ENCODE data around the gene KRTAP5-11. TPM values are rescaled to one million over a fixed set of nuclear protein-coding genes. Genes with fewer than 3 reads are reported as not detected.
A peak's percentile ranks its signal among the peaks of the same experiment; 100 is the strongest.

KRTAP5-11 gene
- total RNA-seq, 1 donor from 2014 or later = not detected

- Mint-ChIP-seq H3K27me3 (ENCODE audit: insufficient read depth, low read depth) (no peaks in the 10 kb centered on the region), H3K4me3 (no peak overlapping the region), H3K27ac (no peak overlapping the region), H3K4me1 (peaks cover 4% of the 10 kb centered on the region), H3K9me3 (peaks cover 2% of the 10 kb centered on the region), H3K36me3 (no peaks in the 10 kb centered on the region)
- no peak overlapping the region for H2AFZ ChIP-seq (replicated peaks)
- no peaks in the 10 kb centered on the region for H3K4me1 ChIP-seq
- no peak for DNase-seq (ENCODE audit: low spot score)
- no peaks in the 10 kb centered on the region for H4K20me1 ChIP-seq (ENCODE audit: low read depth)
- H3K36me3 ChIP-seq = no peaks in the 10 kb centered on the region
- H3K4me2 ChIP-seq = no peak overlapping the region
- no peaks in the 10 kb centered on the region for H3K9me3 ChIP-seq (ENCODE audit: low read depth)
- TF ChIP-seq, protein P1, sequence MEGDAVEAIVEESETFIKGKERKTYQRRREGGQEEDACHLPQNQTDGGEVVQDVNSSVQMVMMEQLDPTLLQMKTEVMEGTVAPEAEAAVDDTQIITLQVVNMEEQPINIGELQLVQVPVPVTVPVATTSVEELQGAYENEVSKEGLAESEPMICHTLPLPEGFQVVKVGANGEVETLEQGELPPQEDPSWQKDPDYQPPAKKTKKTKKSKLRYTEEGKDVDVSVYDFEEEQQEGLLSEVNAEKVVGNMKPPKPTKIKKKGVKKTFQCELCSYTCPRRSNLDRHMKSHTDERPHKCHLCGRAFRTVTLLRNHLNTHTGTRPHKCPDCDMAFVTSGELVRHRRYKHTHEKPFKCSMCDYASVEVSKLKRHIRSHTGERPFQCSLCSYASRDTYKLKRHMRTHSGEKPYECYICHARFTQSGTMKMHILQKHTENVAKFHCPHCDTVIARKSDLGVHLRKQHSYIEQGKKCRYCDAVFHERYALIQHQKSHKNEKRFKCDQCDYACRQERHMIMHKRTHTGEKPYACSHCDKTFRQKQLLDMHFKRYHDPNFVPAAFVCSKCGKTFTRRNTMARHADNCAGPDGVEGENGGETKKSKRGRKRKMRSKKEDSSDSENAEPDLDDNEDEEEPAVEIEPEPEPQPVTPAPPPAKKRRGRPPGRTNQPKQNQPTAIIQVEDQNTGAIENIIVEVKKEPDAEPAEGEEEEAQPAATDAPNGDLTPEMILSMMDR (IDR thresholded peaks at IDR 0.05) = no peak
- TF ChIP-seq EZH2phosphoT487 (IDR thresholded peaks at IDR 0.05) = no peak
- TF ChIP-seq EZH2 (IDR thresholded peaks at IDR 0.05) = no peak
- no peak overlapping the region for H3K4me3 ChIP-seq
- H3K27me3 ChIP-seq = no peaks in the 10 kb centered on the region
- no peaks in the 10 kb centered on the region for H3F3A ChIP-seq (ENCODE audit: low read depth)
- no peaks in the 10 kb centered on the region for H3K79me2 ChIP-seq (ENCODE audit: low read depth)
- H3K9ac ChIP-seq = no peak overlapping the region
- H3K27ac ChIP-seq = no peak overlapping the region
Measured at GRCh38 chr11:71551711-71552110, 31.0 kb downstream of the KRTAP5-11 start.

DNA sequence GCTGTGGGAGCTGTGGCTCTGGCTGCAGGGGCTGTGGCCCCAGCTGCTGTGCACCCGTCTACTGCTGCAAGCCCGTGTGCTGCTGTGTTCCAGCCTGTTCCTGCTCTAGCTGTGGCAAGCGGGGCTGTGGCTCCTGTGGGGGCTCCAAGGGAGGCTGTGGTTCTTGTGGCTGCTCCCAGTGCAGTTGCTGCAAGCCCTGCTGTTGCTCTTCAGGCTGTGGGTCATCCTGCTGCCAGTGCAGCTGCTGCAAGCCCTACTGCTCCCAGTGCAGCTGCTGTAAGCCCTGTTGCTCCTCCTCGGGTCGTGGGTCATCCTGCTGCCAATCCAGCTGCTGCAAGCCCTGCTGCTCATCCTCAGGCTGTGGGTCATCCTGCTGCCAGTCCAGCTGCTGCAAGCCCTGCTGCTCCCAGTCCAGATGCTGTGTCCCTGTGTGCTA, 33.9 kb downstream of the KRTAP5-11 start:
- Histone ChIP-seq H3F3A (ENCODE audit: low read depth) (no peaks in the 10 kb centered on the region), H3K27me3 (no peaks in the 10 kb centered on the region), H3K4me3 (no peak overlapping the region), H3K9ac (no peak overlapping the region), H3K79me2 (ENCODE audit: low read depth) (no peaks in the 10 kb centered on the region), H3K36me3 (no peaks in the 10 kb centered on the region), H3K4me1 (no peaks in the 10 kb centered on the region), H4K20me1 (ENCODE audit: low read depth) (no peaks in the 10 kb centered on the region), H3K9me3 (ENCODE audit: low read depth) (no peaks in the 10 kb centered on the region), H2AFZ (replicated peaks) (peak overlapping the region; percentile 26), H3K4me2 (no peak overlapping the region), H3K27ac (no peak overlapping the region)
- Mint-ChIP-seq H3K36me3 (peaks cover 4% of the 10 kb centered on the region), H3K4me3 (no peak overlapping the region), H3K4me1 (peaks cover 21% of the 10 kb centered on the region), H3K27ac (no peak overlapping the region), H3K27me3 (ENCODE audit: insufficient read depth, low read depth) (peaks cover 4% of the 10 kb centered on the region), H3K9me3 (peaks cover 10% of the 10 kb centered on the region)
- DNase-seq (ENCODE audit: low spot score) = peak; percentile 13
- no peak for TF ChIP-seq EZH2 (IDR thresholded peaks at IDR 0.05)
- TF ChIP-seq, protein P1 (IDR thresholded peaks at IDR 0.05) = no peak
- TF ChIP-seq EZH2phosphoT487 (IDR thresholded peaks at IDR 0.05) = no peak

- no peaks in the 10 kb centered on the region for H3K36me3 ChIP-seq
- DNase-seq (ENCODE audit: low spot score) = no peak
- no peaks in the 10 kb centered on the region for H3K4me1 ChIP-seq
- H3K4me3 Mint-ChIP-seq = no peak within 1 kb of the TSS
- H3K9ac ChIP-seq = no peak within 1 kb of the TSS
- H3F3A ChIP-seq (ENCODE audit: low read depth) = no peaks in the 10 kb centered on the region
- peak within 1 kb of the TSS; percentile 68 for H3K27ac Mint-ChIP-seq
- H3K4me2 ChIP-seq = no peak within 1 kb of the TSS
- no peaks in the 10 kb centered on the region for H3K9me3 ChIP-seq (ENCODE audit: low read depth)
- peaks cover 4% of the 10 kb centered on the region for H3K27me3 Mint-ChIP-seq (ENCODE audit: insufficient read depth, low read depth)
- no peak within 1 kb of the TSS for H3K27ac ChIP-seq
- H4K20me1 ChIP-seq (ENCODE audit: low read depth) = no peaks in the 10 kb centered on the region
- H3K36me3 Mint-ChIP-seq = peaks cover 4% of the 10 kb centered on the region
- no peak for TF ChIP-seq EZH2phosphoT487 (IDR thresholded peaks at IDR 0.05)
- TF ChIP-seq EZH2 (IDR thresholded peaks at IDR 0.05) = no peak
- TF ChIP-seq, protein P1 (IDR thresholded peaks at IDR 0.05) = no peak
- H3K4me1 Mint-ChIP-seq = peaks cover 24% of the 10 kb centered on the region
- peaks cover 8% of the 10 kb centered on the region for H3K9me3 Mint-ChIP-seq
- H3K27me3 ChIP-seq = no peaks in the 10 kb centered on the region
- no peaks in the 10 kb centered on the region for H3K79me2 ChIP-seq (ENCODE audit: low read depth)
- H3K4me3 ChIP-seq = no peak within 1 kb of the TSS
- peak within 1 kb of the TSS; percentile 26 for H2AFZ ChIP-seq (replicated peaks)
Measured at GRCh38 chr11:71548120-71548519, 34.6 kb downstream of the KRTAP5-11 start, which contains the start of gene KRTAP5-9. KRTAP5-9 (plus strand) TSS chr11:71548420; CDS start chr11:71548658, 238 bp downstream.

Measured in neural progenitor cell (in vitro differentiated cells).